ENCODE measurements around the gene KRTAP9-7. TPM values are rescaled to one million over a fixed set of nuclear protein-coding genes. Genes with fewer than 3 reads are reported as not detected.
"Not testable (repeated sequence)": the region's sequence is repeated elsewhere in the genome, so short reads cannot be mapped to it uniquely, and the experiment has no call there.

KRTAP9-7 gene, protein sequence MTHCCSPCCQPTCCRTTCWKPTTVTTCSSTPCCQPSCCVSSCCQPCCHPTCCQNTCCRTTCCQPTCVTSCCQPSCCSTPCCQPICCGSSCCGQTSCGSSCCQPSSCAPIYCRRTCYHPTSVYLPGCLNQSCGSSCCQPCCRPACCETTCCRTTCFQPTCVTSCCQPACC
- not detected for total RNA-seq
- polyA plus RNA-seq (ENCODE audit: insufficient read depth, low read depth, low replicate concordance), result not detected
- long read RNA-seq, donor 1, result 0 reads
- long read RNA-seq, donor 2, result 0 reads
- long read RNA-seq, donor 3, result 0 reads
- long read RNA-seq, donor 4, result 0 reads
- long read RNA-seq, donor 5, result 0 reads
- long read RNA-seq, donor 6, result 0 reads
- long read RNA-seq, donor 7, result 0 reads
- long read RNA-seq, donor 8, result 0 reads
- long read RNA-seq, donor 9, result 0 reads
- long read RNA-seq, donor 10, result 0 reads

DNA sequence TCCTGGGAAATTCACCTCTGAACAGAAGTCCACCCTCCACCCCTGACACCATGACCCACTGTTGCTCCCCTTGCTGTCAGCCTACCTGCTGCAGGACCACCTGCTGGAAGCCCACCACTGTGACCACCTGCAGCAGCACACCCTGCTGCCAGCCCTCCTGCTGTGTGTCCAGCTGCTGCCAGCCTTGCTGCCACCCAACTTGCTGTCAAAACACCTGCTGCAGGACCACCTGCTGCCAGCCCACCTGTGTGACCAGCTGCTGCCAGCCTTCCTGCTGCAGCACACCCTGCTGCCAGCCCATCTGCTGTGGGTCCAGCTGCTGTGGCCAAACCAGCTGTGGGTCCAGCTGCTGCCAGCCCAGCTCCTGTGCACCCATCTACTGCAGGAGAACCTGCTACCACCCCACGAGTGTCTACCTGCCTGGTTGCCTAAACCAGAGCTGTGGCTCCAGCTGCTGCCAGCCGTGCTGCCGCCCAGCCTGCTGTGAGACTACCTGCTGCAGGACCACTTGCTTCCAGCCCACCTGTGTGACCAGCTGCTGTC lies at the start of gene KRTAP9-7:
KRTAP9-7 (plus strand) TSS at position 51 of the 543 bp plus-strand sequence; CDS start at position 51, 0 bp downstream.
- not testable (repeated sequence) for FAIRE-seq

GRCh38 chr17:41226051-41226450 lies 49.4 kb upstream of the KRTAP9-7 start:
- Histone ChIP-seq H3K9me3 (ENCODE audit: control insufficient read depth in 2 of 3, insufficient read depth in 1 of 3, low read length in 3 of 3) (no peaks in the 10 kb centered on the region), H3K4me1 (ENCODE audit: control insufficient read depth in 2 of 3, insufficient read depth in 2 of 3, low read depth in 1 of 3, low read length in 3 of 3) (no peaks in the 10 kb centered on the region), H3K9ac (ENCODE audit: low read length in 3 of 3) (no peak overlapping the region), H3K27ac (ENCODE audit: low read depth in 2 of 2, low read length in 2 of 2) (no peak overlapping the region), H3K4me3 (ENCODE audit: low read length in 3 of 3) (no peak overlapping the region), H3K36me3 (ENCODE audit: control insufficient read depth in 2 of 3, insufficient read depth in 3 of 3, low read length in 3 of 3) (no peaks in the 10 kb centered on the region), H3K27me3 (ENCODE audit: control insufficient read depth, insufficient read depth, low read length) (no peaks in the 10 kb centered on the region)
- TF ChIP-seq, protein P1, sequence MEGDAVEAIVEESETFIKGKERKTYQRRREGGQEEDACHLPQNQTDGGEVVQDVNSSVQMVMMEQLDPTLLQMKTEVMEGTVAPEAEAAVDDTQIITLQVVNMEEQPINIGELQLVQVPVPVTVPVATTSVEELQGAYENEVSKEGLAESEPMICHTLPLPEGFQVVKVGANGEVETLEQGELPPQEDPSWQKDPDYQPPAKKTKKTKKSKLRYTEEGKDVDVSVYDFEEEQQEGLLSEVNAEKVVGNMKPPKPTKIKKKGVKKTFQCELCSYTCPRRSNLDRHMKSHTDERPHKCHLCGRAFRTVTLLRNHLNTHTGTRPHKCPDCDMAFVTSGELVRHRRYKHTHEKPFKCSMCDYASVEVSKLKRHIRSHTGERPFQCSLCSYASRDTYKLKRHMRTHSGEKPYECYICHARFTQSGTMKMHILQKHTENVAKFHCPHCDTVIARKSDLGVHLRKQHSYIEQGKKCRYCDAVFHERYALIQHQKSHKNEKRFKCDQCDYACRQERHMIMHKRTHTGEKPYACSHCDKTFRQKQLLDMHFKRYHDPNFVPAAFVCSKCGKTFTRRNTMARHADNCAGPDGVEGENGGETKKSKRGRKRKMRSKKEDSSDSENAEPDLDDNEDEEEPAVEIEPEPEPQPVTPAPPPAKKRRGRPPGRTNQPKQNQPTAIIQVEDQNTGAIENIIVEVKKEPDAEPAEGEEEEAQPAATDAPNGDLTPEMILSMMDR (IDR thresholded peaks at IDR 0.05; ENCODE audit: borderline replicate concordance, extremely low read depth, insufficient read depth), result no peak
- DNase-seq, result no peak
- no peak for FAIRE-seq
- intact Hi-C loops (cut with DNase I), result no loop called here

More for the DNA sequence above, at the start of gene KRTAP9-7:
- H3K27ac ChIP-seq (ENCODE audit: low read depth in 2 of 2, low read length in 2 of 2); DNase-seq; H3K4me1 ChIP-seq (ENCODE audit: control insufficient read depth in 2 of 3, insufficient read depth in 2 of 3, low read depth in 1 of 3, low read length in 3 of 3); H3K9me3 ChIP-seq (ENCODE audit: control insufficient read depth in 2 of 3, insufficient read depth in 1 of 3, low read length in 3 of 3); intact Hi-C loops (cut with DNase I); H3K4me3 ChIP-seq (ENCODE audit: low read length in 3 of 3); H3K36me3 ChIP-seq (ENCODE audit: control insufficient read depth in 2 of 3, insufficient read depth in 3 of 3, low read length in 3 of 3); H3K27me3 ChIP-seq (ENCODE audit: control insufficient read depth, insufficient read depth, low read length); H3K9ac ChIP-seq (ENCODE audit: low read length in 3 of 3): not testable (repeated sequence)

GRCh38 chr17:41226598-41227095 lies 48.9 kb upstream of the KRTAP9-7 start, which contains the start of gene KRTAP9-2:
TSS of gene KRTAP9-2 (plus strand) at chr17:41226648. CDS start at chr17:41226655, 7 bp downstream.
- H3K9ac ChIP-seq (ENCODE audit: low read length in 3 of 3); intact Hi-C loops (cut with DNase I); FAIRE-seq; H3K27me3 ChIP-seq (ENCODE audit: control insufficient read depth, insufficient read depth, low read length); H3K4me1 ChIP-seq (ENCODE audit: control insufficient read depth in 2 of 3, insufficient read depth in 2 of 3, low read depth in 1 of 3, low read length in 3 of 3); H3K9me3 ChIP-seq (ENCODE audit: control insufficient read depth in 2 of 3, insufficient read depth in 1 of 3, low read length in 3 of 3); H3K36me3 ChIP-seq (ENCODE audit: control insufficient read depth in 2 of 3, insufficient read depth in 3 of 3, low read length in 3 of 3); H3K4me3 ChIP-seq (ENCODE audit: low read length in 3 of 3); H3K27ac ChIP-seq (ENCODE audit: low read depth in 2 of 2, low read length in 2 of 2): not testable (repeated sequence)
- peak in 1 of 5 donors; percentile 53 for DNase-seq

DNA sequence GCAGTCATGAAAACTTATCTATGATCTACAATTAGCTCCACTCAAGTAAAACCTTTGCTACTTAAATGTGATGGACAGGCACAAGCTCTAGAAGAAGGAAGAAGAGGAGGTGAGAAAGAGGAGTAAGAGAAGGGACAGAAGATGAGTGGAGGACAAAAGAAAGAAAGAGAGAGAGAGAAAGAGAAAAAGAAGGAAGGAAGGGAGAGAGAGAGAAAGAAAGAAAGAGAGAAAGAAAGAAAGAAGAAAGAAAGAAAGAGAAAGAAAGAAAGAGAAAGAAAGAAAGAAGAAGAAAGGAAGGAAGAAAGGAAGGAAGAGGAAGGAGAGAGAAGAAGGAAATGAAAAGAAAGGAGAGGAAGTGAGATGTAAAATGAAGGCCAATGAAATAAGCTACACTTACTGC lies 45.4 kb upstream of the KRTAP9-7 start:
- intact Hi-C loops (cut with DNase I), result no loop called here
- Histone ChIP-seq H3K27ac (ENCODE audit: low read depth in 2 of 2, low read length in 2 of 2) (no peak overlapping the region), H3K36me3 (ENCODE audit: control insufficient read depth in 2 of 3, insufficient read depth in 3 of 3, low read length in 3 of 3) (no peaks in the 10 kb centered on the region), H3K4me3 (ENCODE audit: low read length in 3 of 3) (no peak overlapping the region), H3K9ac (ENCODE audit: low read length in 3 of 3) (no peak overlapping the region), H3K4me1 (ENCODE audit: control insufficient read depth in 2 of 3, insufficient read depth in 2 of 3, low read depth in 1 of 3, low read length in 3 of 3) (no peaks in the 10 kb centered on the region), H3K27me3 (ENCODE audit: control insufficient read depth, insufficient read depth, low read length) (no peaks in the 10 kb centered on the region), H3K9me3 (ENCODE audit: control insufficient read depth in 2 of 3, insufficient read depth in 1 of 3, low read length in 3 of 3) (no peaks in the 10 kb centered on the region)
- DNase-seq (no peak), FAIRE-seq (no peak)
- TF ChIP-seq, protein P1 (IDR thresholded peaks at IDR 0.05; ENCODE audit: borderline replicate concordance, extremely low read depth, insufficient read depth), result no peak
